Measurements from ENCODE around the gene TRMU. TPM values are rescaled to one million over a fixed set of nuclear protein-coding genes. Genes with fewer than 3 reads are reported as not detected.

Gene TRMU
- total and polyA plus RNA-seq, 2 experiments from 2014 or later, result 38.0 to 40.9 TPM

- H3K27ac ChIP-seq, result no peak overlapping the region
- 77% methylated on average over 28 of the region's 45 CpGs for WGBS (ENCODE audit: low lambda C conversion rate, missing lambda C conversion rate)
- H2AFZ ChIP-seq, result no peak overlapping the region
- H4K20me1 ChIP-seq (ENCODE audit: insufficient read depth, poor library complexity, severe bottlenecking), result no peaks in the 10 kb centered on the region
- H3K4me1 ChIP-seq (ENCODE audit: insufficient read depth), result no peaks in the 10 kb centered on the region
- no peak overlapping the region for H3K4me2 ChIP-seq
- H3K36me3 ChIP-seq (replicated peaks; ENCODE audit: insufficient read depth, low read depth), result no peaks in the 10 kb centered on the region
- no peaks in the 10 kb centered on the region for H3K9me3 ChIP-seq (ENCODE audit: low read depth)
- H3K79me2 ChIP-seq, result no peaks in the 10 kb centered on the region
- no peak for DNase-seq (ENCODE audit: low spot score)
- no peak overlapping the region for H3K4me3 ChIP-seq
- H3K27me3 ChIP-seq, result no peaks in the 10 kb centered on the region
- TF ChIP-seq CTCF (IDR thresholded peaks at IDR 0.05; ENCODE audit: poor library complexity) (no peak), EZH2 (IDR thresholded peaks at IDR 0.05; ENCODE audit: borderline replicate concordance) (no peak), EZH2phosphoT487 (IDR thresholded peaks at IDR 0.05; ENCODE audit: low read depth, severe bottlenecking, unreplicated experiment) (no peak)
- no peaks in the 10 kb centered on the region for H3K9me2 ChIP-seq (replicated peaks; ENCODE audit: insufficient read depth)
Measured at GRCh38 chr22:46366801-46367706, 31.5 kb downstream of the TRMU start.

GRCh38 chr22:46367707-46368191, 32.2 kb downstream of the TRMU start:
- H3K4me2 ChIP-seq, result no peak overlapping the region
- no peaks in the 10 kb centered on the region for H4K20me1 ChIP-seq (ENCODE audit: insufficient read depth, poor library complexity, severe bottlenecking)
- H2AFZ ChIP-seq, result no peak overlapping the region
- H3K27ac ChIP-seq, result no peak overlapping the region
- 56% methylated on average over 18 of the region's 19 CpGs for WGBS (ENCODE audit: low lambda C conversion rate, missing lambda C conversion rate)
- no peaks in the 10 kb centered on the region for H3K27me3 ChIP-seq
- TF ChIP-seq EZH2 (IDR thresholded peaks at IDR 0.05; ENCODE audit: borderline replicate concordance) (no peak), CTCF (IDR thresholded peaks at IDR 0.05; ENCODE audit: poor library complexity) (peak; percentile 72)
- no peak overlapping the region for H3K4me3 ChIP-seq
- H3K36me3 ChIP-seq (replicated peaks; ENCODE audit: insufficient read depth, low read depth), result no peaks in the 10 kb centered on the region
- no peaks in the 10 kb centered on the region for H3K9me3 ChIP-seq (ENCODE audit: low read depth)
- H3K9me2 ChIP-seq (replicated peaks; ENCODE audit: insufficient read depth), result no peaks in the 10 kb centered on the region
- no peaks in the 10 kb centered on the region for H3K4me1 ChIP-seq (ENCODE audit: insufficient read depth)
- no peaks in the 10 kb centered on the region for H3K79me2 ChIP-seq
- peak; percentile 78 for DNase-seq (ENCODE audit: low spot score)

GRCh38 chr22:46368422-46368821, 32.9 kb downstream of the TRMU start:
- Histone ChIP-seq H3K27me3 (no peaks in the 10 kb centered on the region), H3K79me2 (no peaks in the 10 kb centered on the region), H3K4me1 (ENCODE audit: insufficient read depth) (no peaks in the 10 kb centered on the region), H3K27ac (no peak overlapping the region), H3K9me2 (replicated peaks; ENCODE audit: insufficient read depth) (no peaks in the 10 kb centered on the region), H3K36me3 (replicated peaks; ENCODE audit: insufficient read depth, low read depth) (no peaks in the 10 kb centered on the region), H3K4me2 (no peak overlapping the region), H3K4me3 (no peak overlapping the region), H3K9me3 (ENCODE audit: low read depth) (no peaks in the 10 kb centered on the region), H4K20me1 (ENCODE audit: insufficient read depth, poor library complexity, severe bottlenecking) (no peaks in the 10 kb centered on the region), H2AFZ (no peak overlapping the region)
- no peak for DNase-seq (ENCODE audit: low spot score)
- WGBS (ENCODE audit: low lambda C conversion rate, missing lambda C conversion rate), result 89% methylated on average over 11 of the region's 12 CpGs
- TF ChIP-seq CTCF (IDR thresholded peaks at IDR 0.05; ENCODE audit: poor library complexity), result no peak
- no peak for TF ChIP-seq EZH2 (IDR thresholded peaks at IDR 0.05; ENCODE audit: borderline replicate concordance)
- TF ChIP-seq EZH2phosphoT487 (IDR thresholded peaks at IDR 0.05; ENCODE audit: low read depth, severe bottlenecking, unreplicated experiment), result no peak

Measured in hepatocyte (in vitro differentiated cells).